HPDE6-E6E7 (cell line): ENCODE results near the gene SAMD3.
A peak's percentile ranks its signal among the peaks of the same experiment; 100 is the strongest.
"Not testable (repeated sequence)": the region's sequence is repeated elsewhere in the genome, so short reads cannot be mapped to it uniquely, and the experiment has no call there.

Source experiments
- DNase-seq: peaks from one replicate; pipeline ENCODE4 v3.0.0; 2011; ENCODE audit warnings: missing footprints; ENCODE audit errors: extremely low spot score

Gene SAMD3

GRCh38 chr6:130176378-130176777, 46.4 kb downstream of the SAMD3 start:
- no peak for DNase-seq

- not testable (repeated sequence) for DNase-seq
Observed at GRCh38 chr6:130173377-130174004, 49.3 kb downstream of the SAMD3 start.

- DNase-seq, result not testable (repeated sequence)
Observed at GRCh38 chr6:130170160-130170559, 52.6 kb downstream of the SAMD3 start.

- DNase-seq, result peak; percentile 37
Observed at GRCh38 chr6:130167655-130168054, 55.1 kb downstream of the SAMD3 start.

- no peak for DNase-seq
Observed at GRCh38 chr6:130164251-130164650, 58.5 kb downstream of the SAMD3 start.

GRCh38 chr6:130163266-130163665, 59.5 kb downstream of the SAMD3 start:
- DNase-seq, result no peak

GRCh38 chr6:130162421-130162820, 60.3 kb downstream of the SAMD3 start:
- no peak for DNase-seq

- DNase-seq, result no peak
Observed at GRCh38 chr6:130161683-130162404, 60.9 kb downstream of the SAMD3 start.

- no peak for DNase-seq
Observed at GRCh38 chr6:130159956-130160355, 62.8 kb downstream of the SAMD3 start.

GRCh38 chr6:130158548-130158947, 64.2 kb downstream of the SAMD3 start:
- no peak for DNase-seq

GRCh38 chr6:130158056-130158455, 64.7 kb downstream of the SAMD3 start:
- no peak for DNase-seq

- DNase-seq, result no peak
Observed at GRCh38 chr6:130156908-130157307, 65.8 kb downstream of the SAMD3 start.

GRCh38 chr6:130152908-130153510, 69.7 kb downstream of the SAMD3 start:
- DNase-seq, result no peak

- DNase-seq, result no peak
Observed at GRCh38 chr6:130150906-130151305, 71.8 kb downstream of the SAMD3 start.

GRCh38 chr6:130149016-130149415, 73.7 kb downstream of the SAMD3 start:
- not testable (repeated sequence) for DNase-seq

- DNase-seq, result no peak
Observed at GRCh38 chr6:130148181-130148580, 74.6 kb downstream of the SAMD3 start.

GRCh38 chr6:130147111-130147510, 75.6 kb downstream of the SAMD3 start:
- DNase-seq, result no peak

- peak; percentile 8 for DNase-seq
Observed at GRCh38 chr6:130143709-130144108, 79.0 kb downstream of the SAMD3 start.

GRCh38 chr6:130140084-130140483, 82.7 kb downstream of the SAMD3 start:
- DNase-seq, result no peak

GRCh38 chr6:130138909-130139242, 83.9 kb downstream of the SAMD3 start:
- no peak for DNase-seq

- no peak for DNase-seq
Observed at GRCh38 chr6:130138116-130138908, 84.4 kb downstream of the SAMD3 start.

GRCh38 chr6:130136798-130137197, 86.0 kb downstream of the SAMD3 start:
- no peak for DNase-seq
